Thyroid gland (tissue), 4 donors: ENCODE data around the gene PAPOLG.

Source experiments
- POLR2A ChIP-seq, 2 donors: fragments of 450-650 bp; IDR thresholded peaks; one replicate each; pipeline ENCODE4 v1.6.1; 2017; ENCODE audit warnings: antibody characterized with exemption in 2 of 2, mild to moderate bottlenecking in 2 of 2, moderate library complexity in 1 of 2
- TF ChIP-seq, protein P1 (sequence below), 6 experiments: fragments of 200-600 bp in 3 of 6; fragments of 450-650 bp in 3 of 6; sonication (generic) in 3 of 6; IDR thresholded peaks; one replicate each; pipeline ENCODE4 v1.5.1; 2016 to 2019; ENCODE audit warnings: antibody characterized with exemption in 6 of 6, mild to moderate bottlenecking in 2 of 6, inconsistent platforms in 1 of 6, moderate library complexity in 1 of 6

DNA sequence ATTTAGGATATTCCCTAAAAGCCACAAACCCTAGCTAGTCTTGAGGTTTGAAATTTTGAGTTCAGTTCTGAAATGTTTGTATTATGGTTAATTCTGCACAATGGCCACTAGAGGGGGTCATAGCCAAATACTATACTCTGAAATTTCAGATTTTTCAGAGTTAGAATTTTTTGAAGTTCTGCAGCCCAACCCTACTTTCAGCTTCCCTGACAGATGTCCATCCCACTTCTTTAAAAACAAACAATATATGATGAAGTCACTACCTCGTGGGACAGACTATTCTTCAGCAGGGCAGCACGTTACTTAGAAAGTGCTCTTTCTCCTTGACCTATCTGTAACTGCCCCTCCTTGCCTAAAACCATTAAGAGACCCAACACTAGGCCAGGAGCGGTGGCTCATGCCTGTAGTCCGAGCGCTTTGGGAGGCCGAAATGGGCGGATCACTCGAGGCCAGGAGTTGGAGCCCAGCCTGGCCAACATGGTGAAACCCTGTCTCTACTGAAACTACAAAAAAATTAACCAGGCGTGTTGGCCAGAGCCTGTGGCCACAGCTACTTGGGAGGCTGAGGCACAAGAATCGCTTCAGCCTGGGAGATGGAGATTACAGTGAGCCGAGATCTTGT lies 48.2 kb upstream of the PAPOLG start:
- TF ChIP-seq POLR2A (IDR thresholded peaks at IDR 0.05) = no peak
- TF ChIP-seq, protein P1, sequence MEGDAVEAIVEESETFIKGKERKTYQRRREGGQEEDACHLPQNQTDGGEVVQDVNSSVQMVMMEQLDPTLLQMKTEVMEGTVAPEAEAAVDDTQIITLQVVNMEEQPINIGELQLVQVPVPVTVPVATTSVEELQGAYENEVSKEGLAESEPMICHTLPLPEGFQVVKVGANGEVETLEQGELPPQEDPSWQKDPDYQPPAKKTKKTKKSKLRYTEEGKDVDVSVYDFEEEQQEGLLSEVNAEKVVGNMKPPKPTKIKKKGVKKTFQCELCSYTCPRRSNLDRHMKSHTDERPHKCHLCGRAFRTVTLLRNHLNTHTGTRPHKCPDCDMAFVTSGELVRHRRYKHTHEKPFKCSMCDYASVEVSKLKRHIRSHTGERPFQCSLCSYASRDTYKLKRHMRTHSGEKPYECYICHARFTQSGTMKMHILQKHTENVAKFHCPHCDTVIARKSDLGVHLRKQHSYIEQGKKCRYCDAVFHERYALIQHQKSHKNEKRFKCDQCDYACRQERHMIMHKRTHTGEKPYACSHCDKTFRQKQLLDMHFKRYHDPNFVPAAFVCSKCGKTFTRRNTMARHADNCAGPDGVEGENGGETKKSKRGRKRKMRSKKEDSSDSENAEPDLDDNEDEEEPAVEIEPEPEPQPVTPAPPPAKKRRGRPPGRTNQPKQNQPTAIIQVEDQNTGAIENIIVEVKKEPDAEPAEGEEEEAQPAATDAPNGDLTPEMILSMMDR (IDR thresholded peaks at IDR 0.05) = peak; percentile 27 to 75 (median 68)
